Measurements from ENCODE around the gene DUSP22. TPM values are rescaled to one million over a fixed set of nuclear protein-coding genes. Genes with fewer than 3 reads are reported as not detected.

DUSP22 gene
- total RNA-seq, 4 donors from 2014 or later = 53.2 to 89.8 (median 73.7) TPM

GRCh38 chr6:365835-366234 lies 73.5 kb downstream of the DUSP22 start:
- H3K4me3 ChIP-seq = no peak overlapping the region
- 69 to 75% methylated on average over 6 of the region's 6 CpGs for WGBS, 2 donors
- no peaks in the 10 kb centered on the region for H3K36me3 ChIP-seq
- peaks cover 0 to 6% of the 10 kb centered on the region in 2 donors for H3K27me3 ChIP-seq
- TF ChIP-seq POLR2A (IDR thresholded peaks at IDR 0.05) = no peak
- no peak for TF ChIP-seq EP300 (IDR thresholded peaks at IDR 0.05)
- TF ChIP-seq CTCF (IDR thresholded peaks at IDR 0.05) = no peak
- DNase-seq (ENCODE audit: low spot score in 2 of 2) = no peak
- H3K9me3 ChIP-seq = peaks cover 0 to 31% (median 2%) of the 10 kb centered on the region in 4 donors
- peaks cover 0 to 7% (median 0%) of the 10 kb centered on the region in 4 donors for H3K4me1 ChIP-seq
- H3K27ac ChIP-seq = no peak overlapping the region

- Histone ChIP-seq H3K4me3 (no peak overlapping the region), H3K4me1 (peaks cover 0 to 7% (median 0%) of the 10 kb centered on the region in 4 donors), H3K27me3 (peaks cover 0 to 6% of the 10 kb centered on the region in 2 donors), H3K9me3 (peaks cover 0 to 28% (median 2%) of the 10 kb centered on the region in 4 donors), H3K36me3 (no peaks in the 10 kb centered on the region), H3K27ac (no peak overlapping the region)
- WGBS, 2 donors = 64 to 65% methylated on average over 19 of the region's 19 CpGs
- no peak for DNase-seq (ENCODE audit: low spot score in 2 of 2)
- no peak for TF ChIP-seq EP300 (IDR thresholded peaks at IDR 0.05)
These were observed 74.4 kb downstream of the DUSP22 start for GRCh38 chr6:366389-367297.

DNA sequence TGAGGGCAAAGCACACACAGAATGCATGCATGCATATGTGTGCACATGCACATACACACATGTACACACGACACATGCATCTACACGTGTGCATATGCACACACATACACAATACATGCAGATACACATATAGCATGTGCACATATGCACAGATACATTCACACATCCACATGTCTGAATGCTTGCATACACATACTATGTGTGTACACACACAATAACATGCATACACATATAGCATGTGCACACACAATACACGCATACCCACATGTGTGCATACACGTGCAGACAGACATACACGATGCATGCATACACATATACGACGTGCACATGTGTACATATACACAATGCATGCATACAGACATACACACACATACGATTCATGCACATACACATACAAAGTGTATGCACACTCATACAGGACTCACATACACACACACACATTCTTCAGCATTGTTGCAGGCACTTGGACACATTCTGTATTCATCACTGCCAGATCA lies 75.1 kb downstream of the DUSP22 start:
- H3K4me3 ChIP-seq = no peak overlapping the region
- TF ChIP-seq CTCF (IDR thresholded peaks at IDR 0.05) (no peak), POLR2A (IDR thresholded peaks at IDR 0.05) (no peak), EP300 (IDR thresholded peaks at IDR 0.05) (no peak)
- peaks cover 0 to 7% (median 0%) of the 10 kb centered on the region in 4 donors for H3K4me1 ChIP-seq
- H3K36me3 ChIP-seq = no peaks in the 10 kb centered on the region
- peaks cover 0 to 21% (median 2%) of the 10 kb centered on the region in 4 donors for H3K9me3 ChIP-seq
- WGBS, 2 donors = 82 to 84% methylated on average over 8 of the region's 8 CpGs
- H3K27me3 ChIP-seq = peaks cover 0 to 7% of the 10 kb centered on the region in 2 donors
- no peak for DNase-seq (ENCODE audit: low spot score in 2 of 2)
- H3K27ac ChIP-seq = no peak overlapping the region

- no peak for TF ChIP-seq CTCF (IDR thresholded peaks at IDR 0.05)
- TF ChIP-seq EP300 (IDR thresholded peaks at IDR 0.05) = no peak
- TF ChIP-seq POLR2A (IDR thresholded peaks at IDR 0.05) = no peak
- H3K27me3 ChIP-seq = peaks cover 0 to 14% of the 10 kb centered on the region in 2 donors
- 76 to 79% methylated on average over 17 of the region's 17 CpGs for WGBS, 2 donors
These were observed 75.8 kb downstream of the DUSP22 start for GRCh38 chr6:367891-368630.

DNA sequence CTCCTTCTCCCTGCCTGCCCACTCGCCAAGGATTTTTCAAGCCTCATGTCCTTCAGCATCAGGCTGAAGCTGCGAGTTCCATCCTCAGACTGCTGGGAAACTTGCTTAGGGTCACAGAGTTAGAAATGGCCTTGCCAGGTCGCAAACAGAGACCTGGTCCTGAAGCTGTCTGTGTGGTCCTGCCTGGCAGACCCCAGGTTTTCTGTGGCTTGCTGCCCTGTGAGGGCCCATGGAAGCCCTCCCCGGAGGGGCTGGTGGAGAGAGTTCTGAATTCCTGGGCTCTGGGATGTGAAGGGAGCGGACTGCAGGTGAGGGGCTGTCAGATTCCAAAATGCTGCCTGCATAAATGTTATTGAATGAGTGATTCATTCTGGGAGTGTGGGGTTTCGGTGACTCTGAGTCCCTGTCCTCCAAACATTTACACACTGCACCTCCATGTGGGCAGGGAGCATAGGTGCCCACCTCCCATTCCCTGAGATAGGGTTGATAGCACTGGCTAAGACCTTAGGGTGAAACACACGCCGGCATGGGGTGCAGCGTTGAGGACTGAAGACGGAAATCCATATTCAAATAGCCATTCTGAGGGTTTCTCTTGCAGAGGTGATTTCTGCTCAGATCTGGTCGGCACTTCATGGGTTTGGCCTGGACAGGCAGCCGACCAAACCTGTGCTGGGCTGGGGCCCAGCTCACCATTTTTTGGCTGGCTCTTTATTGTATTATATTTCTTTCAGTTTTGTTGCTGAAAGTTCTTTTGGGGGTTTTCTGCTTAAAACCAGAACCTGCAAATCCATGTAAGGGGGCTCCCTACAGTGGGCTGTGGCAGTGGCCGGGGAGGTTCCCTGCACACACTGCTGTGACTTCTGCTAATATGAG lies 77.5 kb downstream of the DUSP22 start:
- no peak for DNase-seq (ENCODE audit: low spot score in 2 of 2)
- Histone ChIP-seq H3K9me3 (no peaks in the 10 kb centered on the region), H3K36me3 (no peaks in the 10 kb centered on the region), H3K27me3 (peaks cover 0 to 16% of the 10 kb centered on the region in 2 donors), H3K4me1 (peaks cover 0 to 7% (median 0%) of the 10 kb centered on the region in 4 donors), H3K27ac (no peak overlapping the region), H3K4me3 (no peak overlapping the region)
- TF ChIP-seq POLR2A (IDR thresholded peaks at IDR 0.05) (no peak), CTCF (IDR thresholded peaks at IDR 0.05) (no peak), EP300 (IDR thresholded peaks at IDR 0.05) (no peak)
- 78 to 81% methylated on average over 13 of the region's 13 CpGs for WGBS, 2 donors

More at GRCh38 chr6:367891-368630, 75.8 kb downstream of the DUSP22 start:
- H3K27ac ChIP-seq = no peak overlapping the region
- H3K4me1 ChIP-seq = peaks cover 0 to 7% (median 0%) of the 10 kb centered on the region in 4 donors
- no peak overlapping the region for H3K4me3 ChIP-seq
- peaks cover 0 to 14% (median 2%) of the 10 kb centered on the region in 4 donors for H3K9me3 ChIP-seq
- no peaks in the 10 kb centered on the region for H3K36me3 ChIP-seq
- DNase-seq (ENCODE audit: low spot score in 2 of 2) = no peak

Data from tibial nerve (tissue), 4 donors.